ENCODE results near the gene ZFR. TPM values are rescaled to one million over a fixed set of nuclear protein-coding genes. Genes with fewer than 3 reads are reported as not detected.
"Not testable (repeated sequence)": the region's sequence is repeated elsewhere in the genome, so short reads cannot be mapped to it uniquely, and the experiment has no call there.

ZFR gene
- polyA plus RNA-seq, 3 donors, result 111 to 128 (median 112) TPM

DNA sequence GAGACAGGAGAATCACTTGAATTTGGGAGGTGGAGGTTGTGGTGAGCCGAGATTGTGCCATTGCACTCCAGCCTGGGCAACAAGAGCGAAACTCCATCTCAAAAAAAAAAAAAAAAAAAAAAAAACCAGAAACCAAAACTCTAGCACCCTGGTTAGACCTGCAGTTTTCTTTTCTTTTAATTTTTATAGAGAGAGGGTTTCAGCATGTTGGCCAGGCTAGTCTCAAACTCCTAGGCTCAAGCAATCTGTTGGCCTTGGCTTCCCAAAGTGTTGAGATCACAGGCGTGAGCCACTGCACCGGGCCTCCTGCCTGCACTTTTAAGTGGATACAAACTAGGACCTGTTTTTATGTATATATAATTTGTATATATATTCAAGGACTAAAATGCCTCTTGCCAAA lies 118.9 kb downstream of the ZFR start:
- DNase-seq, result no peak

DNA sequence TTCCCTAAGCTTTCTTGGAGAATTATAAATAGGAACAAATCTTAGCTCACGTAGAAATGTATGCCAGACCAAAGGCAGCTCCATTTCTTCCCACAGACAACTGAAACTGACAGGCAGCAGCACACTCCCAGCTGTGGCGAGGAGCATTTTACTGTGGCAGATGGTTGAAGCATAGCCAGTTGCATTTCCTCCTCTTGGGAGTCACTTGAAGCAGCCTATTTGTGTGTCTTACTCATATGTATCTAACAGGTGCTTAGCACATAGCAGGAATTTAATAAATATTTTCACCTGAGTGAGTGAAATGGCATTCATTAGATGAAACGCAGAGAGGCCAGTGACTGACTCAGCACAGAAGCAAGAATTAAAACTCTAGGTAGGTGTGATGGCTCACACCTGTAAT lies 119.5 kb downstream of the ZFR start:
- DNase-seq, result no peak

DNA sequence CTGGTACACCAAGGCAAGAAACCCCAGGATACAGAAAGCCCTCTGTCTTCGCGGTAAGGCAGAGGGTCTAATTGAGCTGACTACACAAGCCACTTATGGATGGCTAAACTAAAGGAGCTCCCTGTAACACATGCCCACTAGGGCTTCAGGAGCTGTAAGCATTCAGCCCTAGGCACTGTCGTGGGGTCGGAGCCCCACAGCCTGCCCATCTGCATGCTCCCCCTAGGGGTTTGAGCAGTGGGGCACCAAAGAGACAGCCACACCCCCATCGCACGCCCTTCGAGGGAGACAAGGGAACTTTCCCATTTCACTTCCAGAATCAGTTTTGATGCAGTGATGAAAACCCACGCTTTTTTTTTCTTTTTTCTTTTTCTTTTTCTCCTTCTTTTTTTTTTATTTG lies 120.8 kb downstream of the ZFR start:
- no peak for DNase-seq

DNA sequence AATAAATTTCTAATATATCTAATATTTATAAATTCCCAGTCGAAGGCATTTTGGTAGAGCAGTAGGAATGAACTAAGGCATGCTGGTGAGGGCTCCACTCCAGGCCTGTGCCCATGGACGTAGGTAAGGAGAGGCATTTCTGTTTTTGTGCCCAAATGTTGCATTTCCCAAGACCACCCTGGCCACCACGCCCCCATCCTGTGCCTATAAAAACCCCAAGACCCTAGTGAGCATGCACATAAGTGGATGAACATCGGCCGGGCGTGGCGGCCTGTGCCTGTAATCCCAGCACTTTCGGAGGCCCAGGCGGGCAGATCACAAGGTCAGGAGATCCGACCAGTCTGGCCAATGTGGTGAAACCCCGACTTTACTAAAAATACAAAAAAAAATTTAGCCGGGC lies 121.7 kb downstream of the ZFR start:
- DNase-seq, result no peak

DNA sequence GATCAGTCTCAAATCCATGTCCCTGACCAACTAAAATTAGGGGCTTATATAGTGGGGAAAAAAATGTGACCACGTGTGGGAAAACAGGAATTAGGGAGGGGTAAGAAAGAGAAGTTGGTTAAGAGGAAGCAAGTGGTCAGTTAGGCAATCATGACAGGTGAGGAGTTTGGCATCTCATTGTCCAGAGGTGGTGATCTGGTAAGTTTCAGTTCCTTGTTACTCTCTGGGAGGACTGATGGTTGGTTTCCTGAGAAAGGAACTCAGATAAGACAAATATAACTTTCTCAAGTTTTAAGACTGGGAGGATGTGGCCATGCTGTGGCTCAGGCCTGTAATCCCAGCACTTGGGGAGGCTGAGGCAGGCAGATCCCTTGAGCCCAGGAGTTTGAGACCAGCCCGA lies 122.8 kb downstream of the ZFR start:
- DNase-seq, result not testable (repeated sequence)

- DNase-seq, result no peak
Measured at GRCh38 chr5:32320576-32320975, 124.0 kb downstream of the ZFR start.

- no peak for DNase-seq
Measured at GRCh38 chr5:32319926-32320543, 124.5 kb downstream of the ZFR start.

DNA sequence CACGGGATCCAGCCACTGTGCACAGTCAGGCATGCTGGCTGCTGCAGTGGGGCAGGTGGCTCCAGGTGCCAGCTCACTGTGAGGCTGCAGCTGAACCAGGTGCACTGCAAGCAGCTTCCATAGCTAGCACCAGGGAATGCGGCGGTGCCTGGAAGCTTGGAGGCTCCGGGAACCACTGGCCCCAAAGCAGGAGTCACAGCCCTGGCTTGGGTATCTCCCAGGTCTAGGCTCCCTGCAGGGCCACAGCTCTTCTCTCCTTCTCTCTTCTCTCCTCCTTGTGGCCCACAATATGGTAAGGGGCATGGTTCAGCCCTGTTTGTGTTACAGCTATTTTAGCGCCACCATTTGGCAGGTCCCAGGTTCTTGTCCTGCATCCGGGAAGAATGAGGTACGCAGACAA lies 125.1 kb downstream of the ZFR start:
- DNase-seq, result no peak

- DNase-seq, result no peak
Measured at GRCh38 chr5:32317041-32317440, 127.5 kb downstream of the ZFR start.

- DNase-seq, result no peak
Measured at GRCh38 chr5:32315221-32316014, 129.1 kb downstream of the ZFR start.

GRCh38 chr5:32314658-32315057 lies 129.9 kb downstream of the ZFR start:
- no peak for DNase-seq

GRCh38 chr5:32314152-32314488 lies 130.4 kb downstream of the ZFR start:
- not testable (repeated sequence) for DNase-seq

GRCh38 chr5:32312595-32313332 lies 131.8 kb downstream of the ZFR start, which contains the start of gene MTMR12:
Gene MTMR12 (minus strand): TSS chr5:32312939. CDS start chr5:32312838, 101 bp downstream.
- peak; percentile 99 for DNase-seq

DNA sequence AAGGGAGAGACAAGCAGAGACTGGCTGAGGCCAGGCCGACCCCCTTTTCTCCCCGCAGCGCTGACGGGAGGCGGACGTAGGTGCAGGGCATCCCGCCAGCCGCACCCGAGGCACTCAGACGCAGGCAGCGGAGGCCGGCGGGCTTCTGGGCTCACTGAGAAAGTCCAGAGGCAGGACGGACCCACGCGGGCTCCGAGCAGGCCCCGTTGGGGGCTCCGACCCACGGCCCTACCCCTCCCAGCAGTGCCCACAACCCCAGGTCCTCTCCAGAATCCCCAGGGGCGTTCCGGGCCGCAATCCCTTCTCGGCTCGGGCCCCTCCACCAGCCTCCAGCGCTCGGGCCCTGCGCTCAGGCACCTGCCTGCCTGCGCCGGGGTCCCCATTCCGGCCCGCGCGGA lies 132.3 kb downstream of the ZFR start:
- DNase-seq, result no peak

- no peak for DNase-seq
Measured at GRCh38 chr5:32311404-32312196, 132.9 kb downstream of the ZFR start.

- DNase-seq, result no peak
Measured at GRCh38 chr5:32309761-32310160, 134.8 kb downstream of the ZFR start.

GRCh38 chr5:32308946-32309345 lies 135.6 kb downstream of the ZFR start:
- DNase-seq, result no peak

DNA sequence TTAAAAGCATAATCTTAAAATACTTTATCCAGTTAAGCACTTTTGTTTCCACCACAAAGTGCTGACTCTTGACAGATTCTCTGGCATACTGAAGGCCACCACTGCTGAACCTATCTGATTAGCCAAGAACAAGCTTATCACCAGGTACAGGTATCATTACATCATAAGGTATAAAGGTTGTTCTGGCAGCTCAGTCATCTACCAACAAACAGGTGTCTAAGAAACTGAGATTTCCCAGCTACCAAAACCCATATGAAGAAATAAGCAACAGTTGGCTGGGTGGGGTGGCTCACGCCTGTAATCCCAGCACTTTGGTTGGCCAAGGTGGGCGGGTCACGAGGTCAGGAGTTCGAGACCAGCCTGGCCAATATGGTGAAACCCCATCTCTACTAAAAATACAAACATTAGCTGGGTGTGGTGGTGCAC lies 136.8 kb downstream of the ZFR start:
- DNase-seq, result no peak

DNA sequence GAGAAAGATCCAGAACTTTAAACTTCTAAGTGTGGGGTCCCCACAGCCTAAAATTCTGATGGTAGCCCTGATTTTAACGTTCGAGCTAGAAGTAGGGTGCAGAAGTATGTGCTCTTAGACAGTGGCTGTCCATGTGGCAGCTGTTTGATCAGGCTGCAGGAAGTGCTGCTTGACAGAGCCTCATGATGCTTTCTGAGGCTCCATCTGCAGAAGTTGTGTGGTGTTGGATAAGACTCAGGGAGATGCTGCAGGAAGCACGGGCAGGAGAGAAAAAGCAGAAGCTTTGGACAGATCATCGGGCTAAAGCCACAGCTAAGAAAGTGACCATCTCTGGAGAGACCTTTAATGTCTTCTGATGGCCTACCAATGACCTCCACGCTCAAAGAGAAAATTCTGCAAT lies 139.9 kb downstream of the ZFR start:
- DNase-seq, result no peak

Measured in renal pelvis (tissue), 4 donors.